Left cardiac atrium (tissue), 4 donors: ENCODE results near the gene SPTBN4. TPM values are rescaled to one million over a fixed set of nuclear protein-coding genes. Genes with fewer than 3 reads are reported as not detected.
"Not testable (repeated sequence)": the region's sequence is repeated elsewhere in the genome, so short reads cannot be mapped to it uniquely, and the experiment has no call there.

Experiments used
- ATAC-seq, 2 donors: fragments of 200-7000 bp; cut with Tn5 transposase; one replicate each; pipeline ENCODE4 v1.9.1; 2020; ENCODE audit warnings: mild to moderate bottlenecking in 2 of 2, moderate library complexity in 2 of 2
- DNase-seq: peaks from one replicate; pipeline ENCODE4 v3.0.0-alpha.2; 2020
- intact Hi-C, 2 donors: fragments of 100-400 bp; cut with DNase I; formaldehyde crosslinking; loops; one replicate each; pipeline versions ENCODE4 v1.14.1 to v1.15.1; 2022 to 2023
- total RNA-seq, 2 donors: library from RNA; stranded (reverse); fragmentation: NEBNext Ultra II Directional; extraction: Animal tissue kit (Norgen Biotek cat#: 25700); gene quantifications; one replicate each; pipeline ENCODE4 v1.2.1, GENCODE V29; 2021
- donor health status: DM: no; HTN: yes; CAD: no.
- donor health status: DM: no; HTN: yes; CAD: no; lungs with severe emphysema.
- donor health status: DM: yes; HTN: yes; CAD: no.
- donor health status: Dilated cardiomyopathy.

Gene SPTBN4
- total RNA-seq, 2 donors from 2014 or later, result 3.4 to 4.8 TPM

- intact Hi-C loops, result no loop called here
- ATAC-seq, result no peak
- DNase-seq, result no peak
Measured at GRCh38 chr19:40588926-40589569, 122.2 kb downstream of the SPTBN4 start.

- intact Hi-C loops, result loop anchor here (10.0 kb wide), 2 partner anchors 65 to 285 kb away; no protein-coding TSS in a partner anchor
Measured at GRCh38 chr19:40589591-40590429, 123.0 kb downstream of the SPTBN4 start.

GRCh38 chr19:40590464-40591265, 123.9 kb downstream of the SPTBN4 start:
- intact Hi-C loops, result loop anchor here (10.0 kb wide), 2 partner anchors 66 to 286 kb away; no protein-coding TSS in a partner anchor
- no peak for ATAC-seq
- DNase-seq, result no peak

More at GRCh38 chr19:40589591-40590429, 123.0 kb downstream of the SPTBN4 start:
- ATAC-seq (no peak), DNase-seq (no peak)

GRCh38 chr19:40591724-40592123, 124.9 kb downstream of the SPTBN4 start:
- ATAC-seq, DNase-seq: not testable (repeated sequence)
- intact Hi-C loops, result loop anchor here (10.0 kb wide), 2 partner anchors 67 to 287 kb away; no protein-coding TSS in a partner anchor

- no peak for DNase-seq
- peak in 1 of 2 donors; percentile 11 for ATAC-seq
- intact Hi-C loops, result loop anchor here (10.0 kb wide), 2 partner anchors 67 to 287 kb away; no protein-coding TSS in a partner anchor
Measured at GRCh38 chr19:40592170-40592569, 125.4 kb downstream of the SPTBN4 start.

- no peak for ATAC-seq
- intact Hi-C loops, result loop anchor here (10.0 kb wide), 2 partner anchors 69 to 289 kb away; no protein-coding TSS in a partner anchor
- DNase-seq, result no peak
Measured at GRCh38 chr19:40594255-40594654, 127.5 kb downstream of the SPTBN4 start.

- DNase-seq (no peak), ATAC-seq (no peak)
- intact Hi-C loops, result loop anchor here (5.0 to 10.0 kb wide), 4 partner anchors 47 to 290 kb away; no protein-coding TSS in a partner anchor
Measured at GRCh38 chr19:40594657-40595091, 127.9 kb downstream of the SPTBN4 start.

- intact Hi-C loops, result loop anchor here (5.0 to 10.0 kb wide), 4 partner anchors 49 to 292 kb away; no protein-coding TSS in a partner anchor
- ATAC-seq (peak; percentile 16 to 54), DNase-seq (peak; percentile 81)
Measured at GRCh38 chr19:40596608-40597328, 130.0 kb downstream of the SPTBN4 start.

- intact Hi-C loops, result loop anchor here (5.0 to 10.0 kb wide), 4 partner anchors 50 to 293 kb away; no protein-coding TSS in a partner anchor
- DNase-seq (no peak), ATAC-seq (no peak)
Measured at GRCh38 chr19:40597329-40597838, 130.6 kb downstream of the SPTBN4 start.

- intact Hi-C loops, result loop anchor here (5.0 to 10.0 kb wide), 4 partner anchors 51 to 294 kb away; no protein-coding TSS in a partner anchor
- peak; percentile 87 for DNase-seq
- ATAC-seq, result peak; percentile 62 to 64
Measured at GRCh38 chr19:40598121-40598917, 131.5 kb downstream of the SPTBN4 start.

- DNase-seq, result no peak
- intact Hi-C loops, result loop anchor here (5.0 to 10.0 kb wide), 4 partner anchors 52 to 294 kb away; no protein-coding TSS in a partner anchor
- no peak for ATAC-seq
Measured at GRCh38 chr19:40598918-40599307, 132.1 kb downstream of the SPTBN4 start.

- ATAC-seq (no peak), DNase-seq (no peak)
- intact Hi-C loops, result loop anchor here (5.0 to 10.0 kb wide), 4 partner anchors 52 to 295 kb away; no protein-coding TSS in a partner anchor
Measured at GRCh38 chr19:40599331-40599901, 132.6 kb downstream of the SPTBN4 start.

GRCh38 chr19:40599902-40600569, 133.2 kb downstream of the SPTBN4 start:
- ATAC-seq (no peak), DNase-seq (peak; percentile 66)
- intact Hi-C loops, result loop anchor here (5.0 to 10.0 kb wide), 5 partner anchors 53 to 295 kb away; partner anchors contain the start of genes BLVRB (in 1 of the 2) and SPTBN4 (in 1 of the 2)

- ATAC-seq, result no peak
- intact Hi-C loops, result loop anchor here in 1 of 2 donors (5.0 kb wide), 1 partner anchor 133 kb away; the partner anchor contains the start of genes BLVRB and SPTBN4
- DNase-seq, result no peak
Measured at GRCh38 chr19:40600570-40601133, 133.9 kb downstream of the SPTBN4 start.
